GM18502 (cell line): ENCODE measurements around the gene TFF3.

Experiments used
- ATAC-seq: cut with Tn5 transposase; IDR thresholded peaks from one replicate; pipeline ENCODE4 v1.9.1; 2021; ENCODE audit warnings: mild to moderate bottlenecking; ENCODE audit not compliant: unreplicated experiment, poor library complexity

TFF3 gene

DNA sequence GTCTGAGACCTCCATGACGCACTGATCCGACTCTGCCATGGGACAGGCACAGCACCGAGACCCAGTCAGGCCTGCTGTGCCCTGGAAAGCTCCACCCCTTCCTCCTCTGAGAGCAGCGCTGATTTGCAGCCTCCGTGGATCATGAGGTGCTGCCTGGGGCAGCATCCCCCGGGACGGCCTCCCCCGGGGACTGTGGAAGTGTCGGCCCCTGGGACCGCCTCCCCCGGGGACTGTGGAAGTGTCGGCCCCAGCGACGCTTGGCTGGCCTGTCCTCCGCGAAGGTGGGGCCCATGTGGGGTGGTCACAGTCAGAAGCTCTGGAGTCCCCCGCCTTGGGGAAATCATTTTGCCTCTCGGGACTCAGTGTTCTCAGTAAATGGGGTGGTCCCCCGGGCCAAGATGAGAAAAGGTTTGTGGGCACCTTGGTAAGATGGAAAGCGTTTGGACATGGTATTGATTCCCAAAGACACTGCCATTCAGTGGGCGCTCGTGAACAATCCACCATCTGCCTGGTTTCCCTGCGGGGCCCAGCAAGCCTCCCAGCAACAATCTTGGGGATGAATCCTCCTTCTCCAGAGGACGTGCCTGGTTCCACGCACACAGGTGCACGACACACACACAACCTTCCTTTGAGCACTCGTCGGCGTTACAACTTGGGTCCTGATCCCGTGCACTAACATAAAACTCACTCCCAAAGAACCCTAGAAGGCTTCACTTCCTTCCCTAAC is 32.6 kb upstream of the TFF3 start:
- ATAC-seq: no peak

DNA sequence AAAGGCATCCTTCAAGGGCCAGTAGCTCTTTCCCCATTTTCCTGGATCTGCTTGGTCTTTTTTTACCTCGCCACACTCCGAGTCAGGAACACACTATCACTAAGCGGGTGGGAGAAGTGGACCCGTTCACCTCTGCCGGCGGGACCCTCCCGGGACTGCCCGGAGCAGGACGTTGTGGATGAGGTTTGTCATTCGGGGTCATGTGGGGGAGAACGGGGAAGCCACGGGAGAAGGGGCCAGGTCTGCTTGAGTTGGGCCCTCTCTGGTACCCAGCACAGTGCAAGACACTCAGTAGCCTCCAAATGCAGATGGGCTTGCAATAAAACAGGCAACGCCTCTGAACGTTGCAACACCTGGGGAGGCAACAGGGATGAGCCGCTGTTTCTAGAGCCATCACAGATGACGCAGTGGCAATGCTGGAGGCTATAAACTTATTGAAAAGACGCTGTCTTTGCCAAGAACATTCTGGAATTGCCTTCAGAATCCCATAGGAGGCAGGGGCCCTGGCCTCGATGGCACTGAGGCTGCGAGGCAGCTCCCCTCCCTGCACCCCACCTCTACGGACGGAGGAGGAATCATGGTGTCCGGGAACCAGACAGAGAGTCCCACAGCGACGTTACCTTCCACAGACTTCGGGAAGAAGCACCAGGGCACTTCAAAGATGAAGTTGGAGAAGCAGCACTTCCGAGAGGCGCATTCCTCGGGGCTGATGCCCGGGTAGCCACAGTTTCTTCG is 31.8 kb upstream of the TFF3 start:
- no peak for ATAC-seq

DNA sequence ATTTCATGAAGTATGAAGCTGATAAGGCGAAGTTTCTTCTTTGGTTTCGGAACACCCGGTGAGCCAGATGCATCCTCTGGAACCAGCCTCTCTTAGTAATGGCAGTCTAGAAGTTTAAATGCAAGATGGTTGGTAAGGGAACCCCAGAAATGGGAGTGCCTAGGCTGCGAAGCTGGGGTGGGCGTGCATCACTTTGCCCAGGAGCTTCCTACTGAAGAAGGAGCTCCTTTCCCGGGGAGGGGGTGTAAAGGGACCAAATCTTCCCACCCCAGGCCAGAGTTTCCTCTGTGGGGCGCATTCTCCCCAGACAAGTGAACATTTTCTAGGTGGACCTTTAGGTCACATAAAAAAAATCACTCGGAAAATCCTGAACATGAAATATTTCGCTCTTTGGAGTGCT is 31.2 kb upstream of the TFF3 start:
- no peak for ATAC-seq

DNA sequence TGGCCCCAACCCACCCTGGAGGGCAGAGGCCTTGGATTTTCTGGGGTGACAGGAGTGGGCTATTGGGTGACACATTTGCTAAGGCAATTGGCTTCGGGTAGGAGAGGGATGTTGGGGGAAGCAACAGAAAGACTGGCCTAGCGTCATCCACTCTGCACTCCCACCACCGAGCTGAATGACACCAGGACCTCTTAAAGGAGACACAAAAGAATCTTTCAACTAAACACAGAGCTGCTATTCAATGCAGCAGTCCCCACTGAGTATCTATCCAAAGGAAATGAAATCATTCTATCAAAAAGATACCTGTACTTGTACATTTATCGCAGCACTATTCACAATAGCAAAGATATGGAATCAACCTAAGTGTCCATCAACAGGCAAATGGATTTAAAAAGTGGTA is 29.4 kb upstream of the TFF3 start:
- no peak for ATAC-seq

DNA sequence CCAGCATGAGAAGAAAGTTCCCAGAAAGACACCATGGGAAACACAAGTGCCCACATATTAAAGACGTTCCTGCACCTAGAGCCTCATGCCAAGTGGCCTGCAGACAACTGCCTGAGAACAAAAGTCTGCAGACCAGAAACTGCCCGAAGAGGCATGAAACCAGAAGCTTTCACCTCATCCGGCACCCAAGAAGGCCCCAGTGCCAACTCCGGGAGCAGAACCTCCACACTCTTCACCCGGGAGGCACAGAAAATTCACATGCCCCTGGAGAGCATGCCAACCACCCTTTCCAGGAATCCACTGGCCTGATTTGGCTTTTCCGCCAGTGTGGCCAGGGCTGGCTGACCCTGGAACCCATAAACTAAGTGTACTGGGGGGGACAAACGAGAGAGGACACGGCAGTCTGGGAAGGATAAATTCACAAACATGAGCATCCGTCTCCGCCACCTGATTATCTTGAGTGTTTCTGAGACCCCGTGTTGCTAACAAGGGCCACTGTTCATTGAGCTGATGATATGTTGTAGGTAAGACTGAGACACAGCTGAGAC is 28.8 kb upstream of the TFF3 start:
- ATAC-seq: no peak

DNA sequence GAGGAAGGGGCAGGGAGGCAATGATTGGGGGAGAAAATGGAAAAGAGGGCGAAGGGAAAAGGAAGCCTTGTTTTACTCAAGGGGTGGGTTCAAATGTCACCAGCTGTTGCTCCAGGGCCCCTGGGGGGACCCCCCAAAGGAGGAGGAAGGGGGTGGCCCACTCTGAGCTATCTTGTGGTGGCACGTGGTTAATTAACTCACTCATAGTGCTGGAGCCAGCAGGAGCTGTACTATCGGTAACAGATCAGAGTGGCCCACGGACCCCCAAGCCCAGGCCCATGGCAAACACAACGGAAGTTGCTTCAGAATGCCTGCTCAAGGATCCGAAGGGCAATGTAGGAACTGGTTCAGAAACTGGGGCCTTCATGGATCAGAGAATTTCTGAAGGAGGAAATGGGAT is 28.3 kb upstream of the TFF3 start:
- ATAC-seq: no peak

DNA sequence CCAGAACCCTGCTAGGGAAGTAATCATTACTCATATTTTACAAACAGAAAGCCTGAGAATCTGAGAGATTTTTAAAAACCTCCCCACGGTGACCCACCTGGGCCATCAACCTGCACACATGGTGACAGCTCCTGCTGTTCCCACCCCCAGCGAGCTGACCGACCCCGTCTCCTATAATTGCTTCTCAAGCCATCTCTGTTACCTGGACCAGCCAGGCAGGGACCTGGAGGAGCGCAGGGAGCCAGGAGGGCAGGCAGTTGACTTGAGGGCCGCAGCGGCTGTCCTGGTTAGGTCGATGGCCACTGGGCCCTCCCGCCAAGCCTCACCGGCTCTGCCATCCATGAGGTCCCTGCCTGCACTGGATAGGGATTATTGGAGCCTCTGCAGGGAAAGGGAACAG is 27.9 kb upstream of the TFF3 start:
- ATAC-seq: no peak

DNA sequence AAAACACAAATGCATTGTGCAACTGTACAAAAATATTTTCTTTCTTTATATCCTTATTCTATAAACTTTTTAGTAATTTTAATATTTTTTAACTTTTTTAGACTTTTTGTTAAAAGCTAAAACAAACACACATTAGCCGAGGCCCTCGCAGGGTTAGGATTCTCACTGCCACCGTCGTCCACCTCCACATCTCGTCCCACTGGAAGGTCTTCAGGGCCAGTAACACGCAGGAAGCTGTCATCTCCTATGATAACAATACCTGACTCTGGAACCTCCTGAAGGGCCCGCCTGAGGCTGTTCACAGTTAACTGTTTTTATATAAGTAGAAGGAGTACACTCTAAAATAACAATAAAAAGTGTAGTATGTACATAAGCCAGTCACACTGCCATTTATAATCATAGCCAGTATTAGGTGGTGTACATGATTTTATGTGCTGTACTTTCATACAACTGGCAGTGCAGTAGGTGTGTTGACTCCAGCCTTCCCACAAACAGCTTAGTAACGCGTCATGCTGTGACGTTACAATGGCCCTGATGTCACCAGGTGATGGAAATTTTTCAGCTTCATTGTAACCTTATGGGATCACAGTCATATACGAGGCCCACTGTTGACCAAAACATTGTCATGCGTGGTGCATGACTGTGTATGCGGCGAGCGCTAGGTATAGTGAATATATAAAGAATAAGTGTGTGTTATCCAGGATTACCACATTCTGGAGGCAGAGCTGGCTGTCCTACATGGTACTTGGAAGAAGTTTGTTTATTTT is 26.8 kb upstream of the TFF3 start:
- no peak for ATAC-seq

DNA sequence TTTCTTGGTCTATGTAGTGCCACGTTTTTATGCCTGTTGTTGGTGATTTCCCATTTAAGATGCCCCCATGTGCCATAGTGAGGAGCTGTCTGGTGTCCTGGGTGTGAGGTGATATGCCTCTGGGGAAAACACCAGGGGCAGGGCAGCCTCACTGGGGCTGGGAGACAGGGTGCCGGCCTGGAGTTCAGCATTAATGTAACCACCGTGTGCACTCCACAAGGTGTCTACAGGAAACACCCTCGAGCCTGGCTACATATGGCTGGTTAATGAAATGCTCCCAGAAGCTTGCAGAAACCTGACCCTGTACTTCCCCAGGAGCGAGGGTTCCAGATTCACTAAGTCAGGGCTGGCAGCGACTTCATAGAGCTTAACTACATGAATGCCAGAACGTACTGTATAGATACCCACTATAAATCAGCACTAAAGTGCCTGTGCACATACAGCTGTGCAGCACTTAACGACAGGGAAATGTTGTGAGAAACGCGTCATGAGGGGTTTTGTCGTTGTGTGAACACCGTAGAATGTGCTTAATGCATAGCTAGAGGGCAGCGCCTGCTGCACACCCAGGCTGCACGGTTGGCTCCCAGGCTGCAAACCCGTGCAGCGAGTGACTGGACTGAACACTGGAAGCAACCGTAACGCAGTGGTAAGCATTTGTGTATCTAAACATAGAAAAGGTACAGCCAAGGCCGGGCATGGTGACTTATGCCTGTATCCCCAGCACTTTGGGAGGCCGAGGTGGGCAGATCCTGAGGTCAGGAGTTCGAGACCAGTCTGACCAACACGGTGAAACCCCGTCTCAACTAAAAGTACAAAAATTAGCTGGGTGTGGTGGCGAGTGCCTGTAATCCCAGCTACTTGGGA is 25.2 kb upstream of the TFF3 start:
- ATAC-seq: no peak

DNA sequence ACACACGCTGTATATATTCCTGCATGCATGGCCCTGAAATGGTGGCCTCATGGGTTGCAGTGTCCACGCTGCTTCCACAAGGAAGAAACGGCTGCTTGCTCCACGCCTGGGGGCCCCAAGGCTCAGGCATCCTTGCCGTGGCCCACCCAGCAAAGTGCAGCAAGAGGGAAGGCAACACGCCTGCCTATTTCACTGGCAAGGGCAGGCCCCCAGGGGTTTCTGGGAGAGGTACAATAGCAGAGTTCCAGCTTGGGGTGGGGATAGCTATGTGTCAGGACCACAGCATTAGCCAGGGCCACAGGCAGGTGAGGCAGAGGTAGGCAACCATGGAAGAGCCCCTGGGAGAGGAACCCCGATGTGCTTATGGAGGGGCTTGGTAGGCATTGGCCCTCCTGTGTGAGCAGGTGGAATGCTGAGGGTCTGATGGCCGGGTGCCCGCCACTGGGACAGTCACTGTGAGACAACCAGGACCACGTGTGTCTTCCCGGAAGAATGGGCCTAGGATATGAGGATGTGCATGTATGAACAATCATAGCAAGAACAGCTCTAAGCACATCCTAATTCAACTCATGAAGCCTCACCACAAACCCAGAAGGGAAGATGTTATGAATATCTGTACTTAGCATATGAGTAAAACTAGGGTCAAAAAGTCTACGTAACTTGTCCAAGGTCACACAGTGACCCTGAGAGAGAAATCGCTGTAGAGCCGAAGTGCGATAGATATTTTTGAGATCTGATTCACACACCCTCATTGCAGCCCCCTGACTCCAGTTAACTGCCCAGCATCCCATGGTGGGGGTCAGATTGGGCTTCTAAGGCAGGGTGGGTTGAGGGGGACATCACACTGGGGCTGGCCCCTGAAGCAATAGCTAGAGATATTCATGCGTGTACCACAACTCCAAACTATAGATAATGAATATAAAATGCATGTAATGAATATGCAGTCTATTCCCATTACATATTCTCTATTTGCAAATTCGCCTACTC is 23.8 kb upstream of the TFF3 start:
- ATAC-seq: no peak

DNA sequence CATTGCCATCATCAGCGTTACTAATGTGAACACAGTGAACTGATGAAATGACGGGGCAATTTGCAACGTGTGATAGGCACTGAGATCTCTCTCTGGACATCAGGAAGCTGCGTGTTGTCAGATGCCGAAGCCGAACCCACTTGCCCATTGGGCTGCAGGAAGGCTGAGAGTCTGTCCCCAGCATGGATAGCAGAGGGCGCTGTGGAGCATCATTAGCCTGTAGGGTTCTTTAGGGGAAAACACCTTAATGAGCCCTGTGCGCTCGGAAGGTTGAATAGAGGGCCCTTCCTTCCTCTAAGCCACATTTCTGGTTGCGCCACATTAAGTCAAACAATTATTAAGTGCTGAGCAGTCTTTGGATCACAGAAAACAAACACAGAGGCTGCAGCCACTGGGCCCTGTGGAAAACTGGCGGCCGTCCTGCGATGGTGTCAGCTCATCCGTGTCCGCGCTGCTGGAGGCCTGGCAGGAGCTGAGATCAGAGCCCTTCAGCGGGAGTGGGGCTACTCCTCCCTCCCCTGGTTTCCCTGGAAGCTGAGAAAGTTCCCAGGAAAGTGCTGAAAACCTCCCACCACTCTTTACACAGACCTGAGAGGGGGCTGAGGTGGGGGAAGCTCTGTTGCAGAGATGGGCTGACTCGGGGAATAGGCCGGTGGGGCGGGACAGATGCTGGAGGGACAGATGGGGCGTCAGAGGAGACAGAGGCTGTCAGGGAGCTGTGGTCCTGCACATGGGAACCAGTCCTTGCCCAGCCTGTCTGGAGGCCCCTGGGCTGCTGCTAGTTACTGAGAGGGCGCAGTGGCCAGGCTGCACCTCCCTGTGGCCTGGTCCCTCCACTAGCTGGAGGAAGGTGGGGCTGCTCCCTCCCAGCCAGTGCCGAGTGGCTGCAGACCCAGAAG is 22.9 kb upstream of the TFF3 start:
- no peak for ATAC-seq

DNA sequence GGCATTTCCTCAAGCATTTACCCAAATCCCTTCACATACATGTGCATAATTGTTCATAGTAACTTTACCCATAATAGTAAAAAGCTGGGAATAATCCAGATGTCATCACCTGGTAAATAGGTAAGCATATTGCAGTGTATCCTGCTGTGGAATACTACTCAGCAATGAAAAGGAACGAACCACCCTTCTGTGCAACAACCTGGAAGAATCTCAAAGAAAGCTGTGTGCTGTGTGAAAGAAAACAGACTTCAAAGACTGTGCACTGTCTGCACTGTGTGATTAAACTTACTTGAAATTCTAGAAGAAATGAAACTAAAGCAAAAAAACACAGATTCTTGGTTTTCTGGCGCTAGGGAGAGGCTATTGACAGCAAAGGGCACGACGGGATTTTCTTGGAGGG is 22.1 kb upstream of the TFF3 start:
- ATAC-seq: no peak

DNA sequence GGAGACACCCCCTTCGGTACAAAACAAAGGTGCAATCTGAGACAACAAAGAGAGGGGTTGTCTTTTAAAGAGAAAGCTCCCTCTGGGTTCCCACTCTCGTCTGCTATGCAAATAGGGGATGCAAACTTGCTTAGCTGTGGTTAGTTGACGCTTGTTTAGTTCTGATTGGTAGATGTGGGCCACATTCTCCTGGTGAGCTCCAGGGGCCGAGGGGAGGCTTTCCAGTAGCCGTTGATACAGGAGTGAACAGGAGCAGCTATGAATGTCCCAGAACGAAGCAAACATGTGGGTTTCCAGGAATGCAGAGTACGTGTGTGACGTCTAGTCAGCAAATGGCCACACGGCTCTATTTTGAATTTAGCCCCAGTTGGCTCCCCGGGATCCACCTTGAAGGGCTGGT is 20.8 kb upstream of the TFF3 start:
- no peak for ATAC-seq

DNA sequence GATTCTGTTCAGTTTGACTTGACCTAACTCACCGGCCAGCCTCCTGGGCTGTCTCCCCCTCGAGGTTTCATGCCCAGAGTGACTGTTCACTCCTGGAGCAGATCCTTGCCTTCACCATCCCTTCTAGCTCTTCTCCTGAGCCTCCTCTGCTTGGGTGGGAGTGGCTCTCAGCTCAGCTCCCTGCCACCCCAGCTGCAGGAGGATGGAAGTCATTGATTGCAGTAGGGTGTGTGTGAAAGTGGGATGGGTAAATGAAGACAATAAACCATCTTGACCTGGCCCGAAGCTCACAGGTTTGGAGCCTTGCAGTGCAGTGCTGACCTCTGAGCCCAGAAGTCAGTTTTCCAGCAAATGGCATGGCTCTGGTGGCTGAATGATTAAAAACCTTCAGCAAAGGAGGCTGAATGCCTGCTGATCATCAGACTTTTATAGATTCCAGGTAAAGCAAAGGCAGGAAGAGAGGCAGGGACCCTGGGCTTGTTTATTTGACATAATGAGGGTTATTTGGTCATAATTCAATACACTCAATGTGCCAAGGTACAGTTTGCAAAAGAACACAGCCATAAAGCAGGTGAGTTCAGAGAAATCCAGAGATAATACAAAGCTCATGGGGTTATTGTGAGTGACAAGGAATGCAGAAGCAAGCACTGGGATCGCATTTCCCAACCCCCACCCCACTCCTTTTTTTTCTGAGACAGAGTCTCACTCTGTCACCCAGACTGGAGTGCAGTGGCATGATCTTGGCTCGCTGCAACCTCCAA is 17.5 kb upstream of the TFF3 start:
- ATAC-seq: no peak

DNA sequence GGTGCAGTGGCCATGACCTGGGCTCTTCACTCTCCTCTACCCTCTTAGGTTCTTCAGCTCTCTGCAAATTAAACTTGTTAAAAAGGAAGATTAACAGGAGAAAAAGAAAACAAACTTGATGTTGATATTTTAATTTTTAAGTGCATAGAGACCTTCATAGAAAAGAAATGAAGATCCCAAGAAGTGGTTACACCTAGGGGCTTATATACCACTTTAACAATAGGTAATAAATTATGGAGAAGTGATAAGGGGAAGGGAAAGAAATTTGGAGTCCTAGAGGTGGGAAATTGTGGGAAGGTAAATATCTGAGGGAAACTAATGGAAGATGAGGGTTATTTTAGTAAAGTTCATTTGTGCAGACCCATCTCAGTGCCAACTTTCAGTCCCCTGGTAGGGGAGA is 16.5 kb upstream of the TFF3 start:
- ATAC-seq: no peak

DNA sequence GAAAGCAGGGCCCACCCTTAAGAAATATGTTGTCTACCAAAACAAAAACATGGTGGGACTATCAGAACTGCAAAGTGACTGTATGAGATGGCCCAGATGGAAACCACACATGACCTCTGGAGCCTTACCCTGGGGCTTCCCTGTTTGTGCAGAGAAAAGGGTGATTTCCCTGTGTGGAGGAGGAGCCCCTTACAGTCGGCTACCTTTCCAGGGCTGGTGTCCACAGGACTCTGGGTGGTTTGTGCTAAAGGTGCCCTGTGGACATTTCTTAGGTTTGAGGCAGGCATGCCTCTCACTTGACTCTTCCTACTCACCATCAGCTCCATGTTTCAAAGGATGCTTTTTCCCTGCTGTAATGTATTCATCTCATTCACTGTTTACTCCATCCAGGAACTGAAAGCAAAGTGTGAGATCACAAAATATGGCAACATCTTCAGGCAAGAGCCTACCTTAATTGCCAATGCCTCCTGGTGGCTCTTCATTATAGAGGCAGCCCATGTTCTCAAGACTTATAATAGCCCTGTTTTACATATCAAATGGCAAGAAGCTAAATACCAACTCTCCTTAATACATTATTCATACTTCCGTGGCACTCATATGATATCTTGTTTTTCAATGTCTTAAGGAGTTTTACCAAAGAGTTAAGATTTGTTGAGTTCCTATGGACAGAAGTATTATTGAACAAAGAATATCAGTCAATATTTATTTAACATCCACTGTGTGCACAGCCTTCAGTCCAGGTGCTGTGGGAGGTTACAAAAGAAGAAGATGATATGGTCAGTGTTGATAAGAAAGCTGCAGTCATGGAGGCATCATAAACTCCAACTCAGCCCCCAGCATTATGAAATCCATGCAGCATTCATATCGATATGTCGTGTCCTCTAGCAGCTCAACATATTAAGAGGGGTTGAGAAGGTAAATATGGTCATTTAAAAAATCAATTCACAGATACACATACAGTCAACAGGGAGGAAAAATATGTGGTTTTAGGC is 15.5 kb upstream of the TFF3 start:
- no peak for ATAC-seq
